Hepatocyte (in vitro differentiated cells): Measurements from ENCODE around the gene RHOU.

Experiments used
- CTCF ChIP-seq: fragments of 200-600 bp; sonication (generic); IDR thresholded peaks from 2 replicates; pipeline ENCODE4 v1.5.1; 2016; ENCODE audit warnings: antibody characterized with exemption, mild to moderate bottlenecking; ENCODE audit not compliant: poor library complexity
- EZH2 ChIP-seq: fragments of 200-600 bp; sonication (generic); IDR thresholded peaks from 2 replicates; pipeline ENCODE4 v1.6.1; 2016; ENCODE audit warnings: antibody characterized with exemption, mild to moderate bottlenecking, borderline replicate concordance
- EZH2phosphoT487 ChIP-seq: fragments of 200-600 bp; sonication (generic); IDR thresholded peaks from one replicate; pipeline ENCODE4 v1.6.1; 2018; ENCODE audit warnings: antibody characterized with exemption, mild to moderate bottlenecking, low read depth, moderate library complexity; ENCODE audit not compliant: unreplicated experiment, severe bottlenecking

- no peak for TF ChIP-seq CTCF
- no peak for TF ChIP-seq EZH2
- TF ChIP-seq EZH2phosphoT487, result no peak
Measured at GRCh38 chr1:228770779-228771223, 35.5 kb downstream of the RHOU start.
